HG03469 (cell line): ENCODE results near the gene SLC16A6.
"Not testable (repeated sequence)": the region's sequence is repeated elsewhere in the genome, so short reads cannot be mapped to it uniquely, and the experiment has no call there.

Source experiments
- ATAC-seq: cut with Tn5 transposase; IDR thresholded peaks from one replicate; pipeline ENCODE4 v1.9.1; 2021; ENCODE audit warnings: mild to moderate bottlenecking, moderate library complexity, moderate number of reproducible peaks; ENCODE audit not compliant: unreplicated experiment

SLC16A6 gene

GRCh38 chr17:68314916-68315535 lies 24.1 kb upstream of the SLC16A6 start:
- no peak for ATAC-seq

- no peak for ATAC-seq
These were observed 19.2 kb upstream of the SLC16A6 start for GRCh38 chr17:68310152-68310551.

- not testable (repeated sequence) for ATAC-seq
These were observed 18.2 kb upstream of the SLC16A6 start for GRCh38 chr17:68309066-68309670.

GRCh38 chr17:68308486-68308885 lies 17.6 kb upstream of the SLC16A6 start:
- ATAC-seq, result not testable (repeated sequence)

GRCh38 chr17:68307443-68307842 lies 16.5 kb upstream of the SLC16A6 start:
- no peak for ATAC-seq

GRCh38 chr17:68306819-68307218 lies 15.9 kb upstream of the SLC16A6 start:
- no peak for ATAC-seq

- no peak for ATAC-seq
These were observed 14.2 kb upstream of the SLC16A6 start for GRCh38 chr17:68305142-68305541.

- no peak for ATAC-seq
These were observed 13.8 kb upstream of the SLC16A6 start for GRCh38 chr17:68304706-68305105.

- ATAC-seq, result no peak
These were observed 11.7 kb upstream of the SLC16A6 start for GRCh38 chr17:68302666-68303065.

GRCh38 chr17:68302066-68302564 lies 11.2 kb upstream of the SLC16A6 start:
- ATAC-seq, result no peak

GRCh38 chr17:68301438-68301959 lies 10.6 kb upstream of the SLC16A6 start:
- no peak for ATAC-seq

GRCh38 chr17:68299817-68300216 lies 8.9 kb upstream of the SLC16A6 start:
- no peak for ATAC-seq

- no peak for ATAC-seq
These were observed 7.7 kb upstream of the SLC16A6 start for GRCh38 chr17:68298601-68299000.

- ATAC-seq, result no peak
These were observed 6.3 kb upstream of the SLC16A6 start for GRCh38 chr17:68297195-68297594.

GRCh38 chr17:68296217-68297191 lies 5.6 kb upstream of the SLC16A6 start:
- no peak for ATAC-seq

- no peak for ATAC-seq
These were observed 4.2 kb upstream of the SLC16A6 start for GRCh38 chr17:68295086-68295485.

GRCh38 chr17:68294617-68295016 lies 3.7 kb upstream of the SLC16A6 start:
- ATAC-seq, result no peak

- no peak for ATAC-seq
These were observed 3.2 kb upstream of the SLC16A6 start for GRCh38 chr17:68294196-68294555.

- no peak for ATAC-seq
These were observed 2.7 kb upstream of the SLC16A6 start for GRCh38 chr17:68293490-68294195.

- ATAC-seq, result no peak
These were observed 1.7 kb upstream of the SLC16A6 start for GRCh38 chr17:68292689-68293040.
